Limb (tissue), 2 donors: ENCODE results near the gene SNRNP70.

ENCODE experiments used
- DNase-seq, 2 donors: peaks; one replicate each; pipeline ENCODE4 v3.0.0-alpha.2; 2016; ENCODE audit errors: extremely low spot score in 2 of 2

The SNRNP70 gene

DNA sequence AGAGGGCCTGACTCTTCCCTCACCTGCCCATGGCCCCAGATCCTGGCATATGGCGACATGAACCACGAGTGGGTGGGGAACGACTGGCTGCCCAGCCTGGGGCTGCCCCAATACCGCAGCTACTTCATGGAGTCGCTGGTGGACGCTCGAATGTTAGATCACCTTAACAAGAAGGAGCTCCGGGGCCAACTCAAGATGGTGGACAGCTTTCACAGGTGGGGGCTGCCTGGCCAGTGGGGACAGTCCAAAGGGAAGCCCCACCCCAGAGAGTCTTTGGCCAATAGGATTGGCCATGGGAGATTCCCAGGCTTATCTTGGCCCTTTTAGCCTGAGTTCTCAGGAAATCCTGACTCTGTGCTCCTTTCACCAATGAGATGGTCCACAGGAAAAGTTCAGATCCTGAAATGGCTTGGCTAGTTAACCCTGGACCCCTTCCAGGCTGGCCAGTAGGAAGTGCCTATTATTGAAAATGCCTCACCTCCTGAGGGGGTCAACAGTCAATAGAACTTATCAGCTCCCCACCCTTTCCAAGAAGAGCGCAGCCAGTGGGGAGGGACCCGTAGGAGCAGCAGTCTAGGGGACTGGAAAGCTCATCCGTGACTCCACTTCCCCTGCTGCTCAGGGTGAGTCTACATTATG is 62.9 kb downstream of the SNRNP70 start:
- no peak for DNase-seq

DNA sequence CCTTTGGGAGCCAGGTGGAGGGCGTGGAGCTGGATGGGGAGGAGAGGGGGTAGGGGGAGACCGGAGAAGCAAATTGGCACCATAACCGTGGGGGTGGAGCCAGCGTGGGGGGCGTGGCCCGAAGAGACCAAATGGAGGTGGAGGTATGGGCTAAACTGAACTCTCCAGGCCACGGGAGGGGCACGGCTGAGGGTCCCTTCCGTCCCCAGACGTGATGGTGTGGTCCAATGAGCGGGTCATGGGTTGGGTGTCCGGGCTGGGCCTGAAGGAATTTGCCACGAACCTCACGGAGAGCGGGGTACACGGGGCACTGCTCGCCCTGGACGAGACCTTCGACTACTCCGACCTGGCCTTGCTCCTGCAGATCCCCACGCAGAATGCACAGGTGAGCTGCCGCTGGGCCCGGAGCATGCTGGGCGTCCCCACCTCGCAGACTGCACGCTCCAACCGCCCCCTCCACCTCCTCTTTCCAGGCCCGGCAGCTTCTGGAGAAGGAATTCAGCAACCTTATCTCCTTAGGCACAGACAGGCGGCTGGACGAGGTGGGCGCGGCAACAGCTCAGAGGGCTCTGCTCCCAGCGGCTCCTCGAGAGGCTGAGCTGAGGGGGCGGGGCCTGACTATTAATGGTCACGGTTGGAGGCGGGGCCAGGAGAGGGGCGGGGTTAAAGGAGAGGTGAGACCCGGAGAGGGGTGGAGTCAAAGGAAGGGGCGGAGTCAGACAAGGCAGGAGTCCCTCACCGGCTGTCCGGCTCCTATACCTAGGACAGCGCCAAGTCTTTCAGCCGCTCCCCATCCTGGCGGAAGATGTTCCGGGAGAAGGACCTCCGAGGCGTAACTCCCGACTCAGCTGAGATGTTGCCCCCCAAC is 63.8 kb downstream of the SNRNP70 start:
- DNase-seq, result peak; percentile 94 to 99

DNA sequence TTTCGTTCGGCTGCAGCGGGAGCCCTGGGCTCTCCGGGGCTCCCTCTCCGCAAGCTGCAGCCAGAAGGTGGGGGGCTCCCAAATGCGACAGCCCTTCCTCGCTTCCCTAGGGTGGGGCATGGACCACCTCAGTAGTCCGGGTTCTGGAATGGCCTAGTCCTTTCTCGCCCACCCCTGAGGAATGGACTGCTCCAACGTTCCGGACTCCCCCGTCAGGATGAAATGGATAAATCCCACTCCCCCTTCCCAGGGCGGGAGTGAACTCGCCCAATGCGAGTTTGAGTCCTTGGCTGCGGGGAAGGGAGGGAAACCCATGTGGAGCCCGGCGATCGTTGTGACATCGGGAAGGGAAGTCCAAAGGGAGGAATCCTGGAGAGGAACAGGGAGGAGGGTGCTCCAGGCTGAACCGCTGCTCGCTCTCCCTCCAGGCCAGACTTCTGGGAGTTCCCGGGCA is 64.4 kb downstream of the SNRNP70 start:
- peak; percentile 75 to 93 for DNase-seq

DNA sequence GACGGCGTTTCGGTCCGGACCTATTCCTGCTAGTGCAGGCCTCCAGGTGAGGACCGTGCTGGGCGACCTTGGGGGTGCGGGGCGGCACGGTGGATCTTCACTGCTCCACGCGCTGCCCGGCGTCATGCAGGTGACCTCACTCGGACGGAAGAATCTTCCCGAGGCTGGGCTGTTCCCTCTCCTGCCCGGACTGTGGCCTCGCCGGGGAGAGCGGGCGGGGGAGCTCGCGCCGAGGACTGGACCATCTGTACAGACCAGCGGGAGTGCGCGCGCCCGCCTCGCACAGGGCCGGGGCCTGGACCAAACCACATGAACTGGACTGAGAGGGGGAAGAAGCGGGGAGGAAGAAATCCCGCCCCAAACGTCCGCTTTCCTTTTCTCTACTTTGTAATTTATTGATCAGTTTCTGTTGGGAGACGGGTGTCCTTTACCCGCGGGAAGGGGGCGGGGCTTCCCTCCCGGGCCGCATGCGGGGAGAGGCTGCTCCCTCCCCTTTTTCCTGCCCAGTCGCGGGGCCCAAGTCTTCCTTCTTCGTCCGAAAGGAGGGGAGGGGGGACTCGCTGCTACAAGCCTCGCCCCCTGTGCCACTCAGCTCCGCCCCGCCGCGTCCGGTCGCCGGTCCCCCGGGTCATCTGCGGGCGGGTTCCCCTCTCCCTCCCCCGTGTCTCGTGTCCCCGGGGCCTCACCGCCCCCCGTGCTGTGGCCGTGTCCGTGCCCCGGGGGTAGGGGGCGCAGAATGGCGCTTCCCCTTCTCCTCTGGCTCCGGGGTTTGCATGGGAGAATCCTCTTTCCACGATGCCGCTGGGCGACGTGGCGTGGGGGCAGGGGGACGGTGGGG is 65.1 kb downstream of the SNRNP70 start:
- peak; percentile 91 to 93 for DNase-seq

DNA sequence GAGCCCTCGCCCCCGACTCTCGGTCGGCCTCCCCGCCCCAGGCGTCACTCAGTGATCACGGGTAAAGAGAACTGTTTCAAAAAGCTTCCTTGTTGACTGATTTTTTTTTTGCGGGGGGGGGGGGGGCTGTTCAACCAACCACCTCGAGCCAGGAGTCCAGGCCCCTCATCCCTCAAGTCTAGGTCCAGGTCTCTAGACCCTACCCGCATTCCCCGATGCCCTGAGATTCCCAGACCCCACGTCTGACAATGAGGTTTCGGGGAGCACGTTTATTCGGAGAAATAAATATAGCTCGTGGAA is 65.6 kb downstream of the SNRNP70 start:
- DNase-seq, result no peak

DNA sequence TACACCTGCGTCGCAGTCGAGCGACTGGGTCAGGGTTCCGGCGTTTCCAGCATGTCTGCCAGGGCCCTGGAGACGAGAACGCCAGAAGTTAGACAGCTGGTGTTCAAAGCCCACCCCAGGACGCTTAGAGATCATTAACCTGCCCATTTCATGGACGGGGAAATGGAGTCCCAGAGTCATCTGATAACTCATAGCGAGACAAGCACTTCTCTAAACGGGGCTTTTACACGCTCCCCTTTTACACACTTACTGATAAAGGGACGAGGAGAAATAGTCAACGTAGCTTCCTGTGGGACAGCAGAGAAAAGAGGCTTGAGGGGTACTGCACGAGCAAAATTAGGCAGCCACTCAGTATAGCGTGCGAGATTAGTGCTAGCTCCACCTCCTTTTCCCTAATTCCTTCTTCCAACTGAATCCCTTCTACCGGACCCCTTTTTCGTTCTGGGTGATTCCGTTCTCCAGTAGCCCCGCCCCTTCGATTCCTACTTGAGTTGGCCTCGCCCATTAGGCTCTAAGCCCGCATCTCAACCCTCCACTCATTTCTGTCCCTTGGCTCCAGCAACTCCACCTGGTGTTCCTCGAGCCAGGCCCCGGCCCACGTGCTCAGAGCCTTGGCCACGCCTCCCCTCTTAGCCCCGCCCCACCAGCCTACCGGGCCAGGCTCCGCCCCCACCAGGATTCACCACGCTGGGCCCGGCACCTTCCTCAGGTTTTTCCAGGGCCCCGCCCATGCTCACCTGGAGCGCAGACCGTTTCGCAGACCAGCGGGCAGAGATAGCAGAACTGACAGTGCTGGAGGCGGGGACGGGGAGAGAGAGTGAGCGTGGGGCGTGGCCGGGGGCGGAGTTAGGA is 66.2 kb downstream of the SNRNP70 start:
- peak in 1 of 2 donors; percentile 81 for DNase-seq

DNA sequence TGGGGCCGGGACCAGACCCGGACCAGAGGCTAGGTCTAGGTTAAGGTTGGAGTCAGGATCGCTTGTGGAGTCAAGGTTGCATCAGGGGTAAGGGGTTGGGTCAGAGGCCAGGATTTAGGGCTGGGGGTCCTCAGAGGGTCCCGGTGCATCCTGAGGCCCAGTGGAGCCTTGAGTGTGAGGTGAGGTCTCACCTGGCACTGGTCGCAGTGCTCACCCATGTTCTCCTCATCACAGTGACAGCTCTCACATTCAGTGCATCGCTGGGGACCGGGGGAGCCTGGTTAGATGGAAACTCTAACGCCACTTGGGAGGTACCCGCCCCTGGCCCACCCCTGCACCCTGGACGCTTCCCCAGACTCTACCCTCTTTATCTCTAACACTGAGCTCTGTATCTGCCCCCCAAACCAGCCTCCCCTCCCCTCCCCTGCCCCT is 66.9 kb downstream of the SNRNP70 start:
- no peak for DNase-seq

DNA sequence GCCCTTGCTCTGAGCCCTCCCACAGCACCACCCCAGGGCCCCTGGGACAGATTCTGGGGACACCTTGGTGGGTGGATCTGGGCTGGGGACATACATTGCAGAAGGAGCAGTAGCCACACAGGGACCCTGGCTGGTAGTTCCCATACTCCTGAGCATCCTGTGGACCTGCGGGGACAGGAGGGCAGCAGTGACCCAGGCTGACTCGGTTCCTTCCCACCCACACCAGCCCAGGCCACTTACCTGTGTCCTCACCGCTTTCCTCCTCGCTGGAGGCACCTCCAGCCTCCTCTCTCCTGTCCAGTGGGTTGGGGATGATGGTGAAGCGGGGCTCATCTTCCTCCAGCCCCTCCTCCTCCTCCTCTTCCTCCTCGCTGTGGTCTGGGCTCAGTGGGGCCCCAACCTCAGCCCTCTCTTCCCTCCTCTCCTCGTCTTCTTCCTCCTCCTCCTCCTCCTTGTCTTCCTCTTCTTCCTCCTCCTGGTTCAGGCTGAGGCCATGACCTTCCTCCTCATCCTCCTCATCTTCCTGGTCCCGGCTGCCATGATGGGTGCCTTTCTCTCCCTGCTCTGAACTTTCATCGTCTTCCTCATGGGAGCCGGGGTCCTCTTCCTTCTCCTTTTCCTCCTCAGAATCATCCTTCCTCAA is 68.0 kb downstream of the SNRNP70 start:
- DNase-seq, result peak in 1 of 2 donors; percentile 43

DNA sequence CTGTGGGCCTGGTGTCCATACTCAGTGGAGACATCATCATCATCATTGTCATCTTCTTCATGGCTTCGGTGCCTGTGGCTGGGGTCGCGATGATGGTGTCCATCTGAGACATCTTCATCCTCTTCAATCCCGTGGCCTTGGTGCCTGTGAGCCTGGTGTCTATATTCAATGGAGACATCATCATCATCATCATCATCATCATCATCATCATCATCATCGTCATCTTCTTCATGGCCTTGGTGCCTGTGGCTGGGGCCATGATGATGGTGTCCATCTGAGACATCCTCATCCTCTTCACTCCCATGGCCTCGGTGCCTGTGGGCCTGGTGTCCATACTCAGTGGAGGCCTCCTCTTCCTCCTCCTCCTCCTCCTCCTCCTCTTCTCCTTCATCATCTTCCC is 69.0 kb downstream of the SNRNP70 start:
- DNase-seq, result no peak

DNA sequence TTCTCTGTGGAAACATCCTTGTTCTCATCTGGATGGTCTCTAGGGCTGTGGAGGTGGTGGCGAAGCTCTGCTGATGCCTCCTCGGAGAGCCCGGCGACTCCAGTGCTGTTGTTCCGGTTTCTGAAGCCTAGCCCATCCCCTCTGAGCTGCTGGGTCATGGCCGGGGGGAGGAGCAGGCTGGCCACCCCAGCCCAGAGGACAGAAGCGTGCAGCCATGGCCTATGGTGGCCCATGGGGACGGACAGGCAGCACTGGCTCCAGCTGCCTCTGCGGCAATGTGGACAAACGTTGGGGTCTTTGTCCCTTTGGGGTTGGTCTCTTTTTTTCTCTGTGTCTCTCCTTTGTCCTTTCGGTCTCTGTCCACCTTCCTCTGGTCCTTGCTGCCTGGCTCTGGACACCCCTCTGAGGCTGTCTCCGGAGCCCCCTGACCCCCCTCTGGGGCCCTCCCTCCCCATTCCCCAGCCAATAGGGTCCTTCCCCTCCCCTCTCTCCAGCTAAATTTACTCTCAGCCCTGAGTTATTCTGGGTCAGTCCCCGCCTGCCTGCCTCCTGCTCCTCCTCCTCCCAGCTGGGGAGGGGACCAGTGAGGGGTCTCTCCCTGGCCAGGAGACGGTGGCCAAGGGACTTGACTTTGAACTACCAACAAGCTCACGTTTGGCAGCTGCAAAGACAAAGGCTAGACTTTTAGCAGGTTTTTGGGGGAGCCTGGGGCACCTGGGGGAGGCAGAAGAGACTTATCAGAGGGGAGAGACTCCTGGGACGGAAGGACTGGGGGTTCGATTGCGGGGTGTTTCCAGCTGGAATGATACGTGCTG is 70.0 kb downstream of the SNRNP70 start, which contains the start of gene HRC:
TSS of gene HRC (minus strand) at position 392 of the 815 bp plus-strand sequence. CDS start at position 233, 159 bp downstream.
- DNase-seq, result peak in 1 of 2 donors; percentile 65

DNA sequence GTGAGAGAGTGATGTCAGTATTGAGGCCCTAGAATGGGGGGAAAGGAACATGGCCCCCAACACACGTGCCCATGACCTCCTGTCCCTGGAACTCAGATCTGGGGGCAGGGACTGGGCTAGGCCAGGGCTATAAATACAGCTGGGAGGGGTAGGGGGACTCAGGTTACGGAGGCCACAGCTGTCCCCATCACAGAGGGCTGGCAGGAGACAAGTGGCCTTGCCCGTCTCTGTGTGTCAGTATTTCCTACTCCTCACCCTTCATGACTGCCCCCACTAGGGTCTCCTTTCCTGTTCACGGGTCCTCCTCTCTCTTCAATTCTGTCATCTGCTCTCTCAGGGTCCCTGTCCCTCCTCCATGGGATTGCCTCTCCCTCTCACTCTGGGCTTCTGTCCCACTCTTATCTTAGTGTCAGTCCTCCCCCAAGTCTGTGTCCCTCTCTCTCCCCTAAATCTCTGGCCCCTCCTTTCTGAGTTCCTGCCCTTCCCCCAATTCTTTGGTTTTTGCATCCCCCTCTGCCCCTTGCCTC is 70.6 kb downstream of the SNRNP70 start:
- peak in 1 of 2 donors; percentile 64 for DNase-seq

DNA sequence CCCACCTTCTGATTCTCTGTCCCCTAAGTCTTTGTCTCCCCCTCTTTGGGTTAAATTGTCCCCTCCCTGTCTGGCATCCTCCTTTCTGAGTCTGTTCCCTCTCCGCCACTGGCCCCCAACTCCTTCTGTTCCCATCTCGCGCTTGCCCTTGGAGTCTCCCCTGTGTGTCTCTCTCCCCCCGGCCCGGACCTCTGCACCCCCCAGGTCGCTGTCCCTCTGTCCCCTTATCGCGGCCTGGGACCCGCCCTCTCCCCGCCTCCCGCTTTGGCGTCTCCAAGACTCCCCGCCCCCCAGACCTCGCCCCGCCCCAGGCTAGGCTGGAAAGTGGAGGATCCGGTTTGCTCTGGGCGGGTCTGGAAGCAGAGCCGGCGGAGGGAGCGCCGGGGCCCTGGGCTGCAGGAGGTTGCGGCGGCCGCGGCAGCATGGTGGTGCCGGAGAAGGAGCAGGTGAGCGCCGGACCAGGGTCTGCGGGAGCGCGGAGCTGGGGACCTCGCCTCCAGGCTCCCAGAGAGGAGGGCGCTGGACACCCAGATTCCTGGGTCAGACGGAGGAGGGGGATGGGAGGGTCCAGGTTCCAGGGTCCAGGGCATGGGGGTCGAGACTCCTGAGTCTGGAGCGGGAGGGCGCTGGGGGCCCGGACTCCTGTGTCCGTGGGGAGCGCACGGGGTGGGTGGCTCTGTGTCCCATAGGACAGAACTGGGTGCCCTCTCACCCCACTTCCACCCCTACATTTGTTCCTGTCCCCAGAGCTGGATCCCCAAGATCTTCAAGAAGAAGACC is 72.4 kb downstream of the SNRNP70 start, which contains the start of gene TRPM4:
TSS of gene TRPM4 (plus strand) at position 348 of the 780 bp plus-strand sequence. CDS start at position 423, 75 bp downstream.
- DNase-seq, result peak; percentile 90 to 92
